HG03108 (cell line): ENCODE data around the gene TTN.

Source experiments
- ATAC-seq: cut with Tn5 transposase; IDR thresholded peaks from one replicate; pipeline ENCODE4 v1.9.1; 2021; ENCODE audit warnings: moderate library complexity; ENCODE audit not compliant: unreplicated experiment

Gene TTN

GRCh38 chr2:178506524-178506923, 300.7 kb downstream of the TTN start:
- ATAC-seq: no peak

- ATAC-seq: no peak
Measured at GRCh38 chr2:178506101-178506500, 301.1 kb downstream of the TTN start.

GRCh38 chr2:178502751-178503150, 304.5 kb downstream of the TTN start:
- ATAC-seq: no peak

GRCh38 chr2:178499640-178500039, 307.6 kb downstream of the TTN start:
- ATAC-seq: no peak

- no peak for ATAC-seq
Measured at GRCh38 chr2:178498137-178498536, 309.1 kb downstream of the TTN start.

- ATAC-seq: no peak
Measured at GRCh38 chr2:178496049-178496448, 311.2 kb downstream of the TTN start.

- no peak for ATAC-seq
Measured at GRCh38 chr2:178491612-178492011, 315.6 kb downstream of the TTN start.

GRCh38 chr2:178485356-178485755, 321.9 kb downstream of the TTN start:
- ATAC-seq: no peak

GRCh38 chr2:178484245-178485041, 322.8 kb downstream of the TTN start:
- no peak for ATAC-seq

- peak; percentile 28 for ATAC-seq
Measured at GRCh38 chr2:178482437-178482836, 324.8 kb downstream of the TTN start.

- ATAC-seq: peak; percentile 66
Measured at GRCh38 chr2:178480227-178481181, 326.7 kb downstream of the TTN start, which contains the start of gene PLEKHA3. Gene PLEKHA3 (plus strand): TSS chr2:178480457. CDS start chr2:178480870, 413 bp downstream.

GRCh38 chr2:178479758-178480226, 327.4 kb downstream of the TTN start:
- ATAC-seq: no peak

- no peak for ATAC-seq
Measured at GRCh38 chr2:178479275-178479616, 328.0 kb downstream of the TTN start.

- ATAC-seq: peak; percentile 37
Measured at GRCh38 chr2:178478439-178479274, 328.6 kb downstream of the TTN start, which contains the start of gene FKBP7. Gene FKBP7 (minus strand): TSS chr2:178478600. CDS start chr2:178478499, 101 bp downstream.

GRCh38 chr2:178478130-178478438, 329.1 kb downstream of the TTN start:
- no peak for ATAC-seq

- ATAC-seq: no peak
Measured at GRCh38 chr2:178477443-178478129, 329.6 kb downstream of the TTN start.

GRCh38 chr2:178476477-178476876, 330.7 kb downstream of the TTN start:
- no peak for ATAC-seq
